Adipose tissue (tissue), 3 donors: ENCODE results near the gene CDYL. TPM values are rescaled to one million over a fixed set of nuclear protein-coding genes. Genes with fewer than 3 reads are reported as not detected.

Experiments used
- H3K27ac ChIP-seq: one replicate; pipeline ENCODE4 v1.5.1; 2013; ENCODE audit warnings: low read depth, low read length
- WGBS, 3 donors: extraction: QIAGEN DNeasy Blood & Tissue Kit; methylation state at CpG; one replicate each; pipeline ENCODE4 v1.1.7; 2013; 5-methylcytosine and 5-hydroxymethylcytosine counted together
- polyA plus RNA-seq, 3 donors: library from polyadenylated mRNA; stranded (reverse); fragments of 200-250 nt; gene quantifications; one replicate each; pipeline ENCODE4 v1.2.3, GENCODE V29; 2013
- donor health status: healthy with polysubstance abuse.
- donor health status: Bipolar disorder and iron deficiency.
- donor health status: healthy.

CDYL gene, protein sequence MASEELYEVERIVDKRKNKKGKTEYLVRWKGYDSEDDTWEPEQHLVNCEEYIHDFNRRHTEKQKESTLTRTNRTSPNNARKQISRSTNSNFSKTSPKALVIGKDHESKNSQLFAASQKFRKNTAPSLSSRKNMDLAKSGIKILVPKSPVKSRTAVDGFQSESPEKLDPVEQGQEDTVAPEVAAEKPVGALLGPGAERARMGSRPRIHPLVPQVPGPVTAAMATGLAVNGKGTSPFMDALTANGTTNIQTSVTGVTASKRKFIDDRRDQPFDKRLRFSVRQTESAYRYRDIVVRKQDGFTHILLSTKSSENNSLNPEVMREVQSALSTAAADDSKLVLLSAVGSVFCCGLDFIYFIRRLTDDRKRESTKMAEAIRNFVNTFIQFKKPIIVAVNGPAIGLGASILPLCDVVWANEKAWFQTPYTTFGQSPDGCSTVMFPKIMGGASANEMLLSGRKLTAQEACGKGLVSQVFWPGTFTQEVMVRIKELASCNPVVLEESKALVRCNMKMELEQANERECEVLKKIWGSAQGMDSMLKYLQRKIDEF
- 10 to 100 TPM in 1 of 3 donors, 1 to 10 TPM in 2; 3.3 to 10.7 (median 8.2) TPM for polyA plus RNA-seq

DNA sequence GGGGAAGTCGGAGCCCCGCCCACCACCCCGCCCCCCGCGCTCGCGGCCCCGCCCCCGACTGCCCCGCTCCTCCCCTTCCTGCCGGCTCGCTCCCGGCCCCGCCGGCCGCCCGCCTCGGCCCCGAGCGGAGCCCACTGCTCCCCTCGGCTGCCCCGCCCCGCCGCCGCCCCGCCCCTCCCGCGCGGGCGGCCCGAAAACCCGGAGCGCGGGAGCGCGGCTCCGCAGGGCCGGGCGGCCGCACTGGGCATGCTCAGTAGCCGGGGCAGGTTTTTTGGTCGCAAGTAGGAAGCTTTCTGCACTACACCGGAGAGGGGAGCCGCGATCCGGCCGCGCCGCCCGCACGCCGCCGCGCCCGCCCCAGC, at the start of gene CDYL:
Gene CDYL, plus strand, starts transcription at position 274 of the 362 bp plus-strand sequence. CDS start 380 bp downstream, outside the sequence.
- H3K27ac ChIP-seq = no peak within 1 kb of the TSS
- WGBS, 3 donors = 0 to 1% (median 1%) methylated on average over 6 to 50 of the region's 55 CpGs

DNA sequence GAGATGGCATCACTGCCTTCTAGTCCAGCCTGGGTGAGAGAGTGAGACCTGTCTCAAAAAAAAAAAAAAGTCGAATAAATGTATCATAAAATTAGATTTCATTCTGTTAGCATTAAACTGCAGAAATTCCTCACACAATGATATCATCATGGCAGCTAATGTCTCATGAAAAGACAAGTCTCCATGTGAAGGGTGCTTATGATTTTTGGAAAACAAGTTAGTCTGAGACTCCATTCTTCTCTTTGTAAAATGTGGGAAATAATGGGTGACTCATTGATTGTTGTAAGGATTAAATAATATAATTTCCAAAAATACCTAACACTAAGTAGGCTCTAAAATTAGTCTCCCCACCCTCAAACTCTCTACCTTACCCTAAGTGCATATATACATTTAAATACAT, 49.6 kb upstream of the CDYL start:
- WGBS, 3 donors = 58 to 97% (median 86%) methylated on average over 1 of the region's 1 CpG
- no peak overlapping the region for H3K27ac ChIP-seq

DNA sequence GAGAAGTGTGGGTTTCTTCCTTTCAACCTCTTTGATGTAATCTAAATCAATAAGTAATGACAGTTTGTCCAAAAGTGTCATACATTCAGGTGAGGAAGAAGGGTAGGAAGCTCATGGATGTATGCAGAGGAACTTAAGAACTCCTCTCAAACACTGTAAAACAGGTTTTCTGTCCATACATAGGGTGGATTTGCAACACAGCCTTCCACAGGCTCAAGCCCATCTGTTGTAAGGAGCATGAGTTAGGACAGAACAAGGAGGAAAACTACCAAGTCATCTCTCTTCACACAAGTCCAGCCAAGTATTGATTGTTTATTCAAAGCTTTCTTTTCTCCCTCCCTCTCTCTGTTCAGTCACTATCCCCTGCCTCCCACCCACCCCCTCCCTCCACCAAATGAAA, 49.0 kb upstream of the CDYL start:
- H3K27ac ChIP-seq = no peak overlapping the region

DNA sequence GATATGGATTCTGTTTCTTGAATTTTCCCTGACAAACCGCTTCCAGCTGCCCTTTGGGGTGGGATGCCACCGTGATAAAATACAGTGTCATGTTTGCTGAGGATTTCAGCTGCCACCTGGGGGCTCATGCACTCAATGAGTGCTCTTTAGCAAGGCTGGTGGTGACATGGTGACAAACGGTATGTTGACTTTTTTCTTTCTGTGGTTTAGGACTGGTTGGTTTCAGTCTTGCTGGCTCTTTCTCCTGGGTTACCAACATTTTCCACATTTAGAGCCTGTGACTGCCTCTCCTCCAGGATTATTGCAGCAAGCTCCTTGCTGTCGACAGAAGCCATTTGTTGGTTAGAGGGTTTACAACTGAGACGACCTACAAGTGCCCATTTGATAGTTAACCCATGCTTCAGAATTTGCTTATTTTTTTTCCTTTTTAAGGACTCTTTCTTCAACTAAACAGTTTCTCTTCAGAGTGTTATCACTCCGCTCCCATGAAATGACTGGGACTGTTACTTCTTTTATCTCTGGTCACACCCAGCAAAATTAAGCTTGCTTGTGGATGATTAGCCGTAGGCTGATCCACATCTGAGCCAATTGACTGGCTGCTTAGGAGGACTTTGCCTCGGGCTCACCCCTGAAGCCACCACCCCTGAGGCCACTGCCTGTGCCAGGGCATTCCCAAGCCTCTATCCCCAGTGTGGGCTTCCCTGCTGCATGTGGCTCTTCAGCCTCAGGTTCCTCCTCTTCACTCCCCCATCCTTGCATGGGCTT, 48.4 kb upstream of the CDYL start:
- 33 to 52% (median 49%) methylated on average over 8 of the region's 8 CpGs for WGBS, 3 donors

DNA sequence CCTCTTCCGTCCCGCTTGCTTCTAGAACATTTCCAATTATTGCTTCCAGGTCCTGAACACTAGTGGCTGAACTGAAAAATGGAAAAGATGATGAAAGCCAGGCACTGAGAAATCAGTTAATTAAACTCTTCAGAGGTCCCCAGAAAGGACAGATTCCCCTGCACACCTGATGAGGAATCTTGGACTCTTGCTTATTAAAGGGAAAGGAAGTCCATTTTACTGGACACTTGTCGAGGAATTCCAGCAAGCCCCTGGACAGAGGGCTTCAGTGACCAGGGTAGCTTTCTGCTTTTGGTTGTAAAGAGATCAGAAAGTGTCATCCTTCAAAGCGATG, 47.8 kb upstream of the CDYL start:
- WGBS, 3 donors = 73 to 81% (median 76%) methylated on average over 4 of the region's 4 CpGs
- no peak overlapping the region for H3K27ac ChIP-seq

More for the DNA sequence above, 48.4 kb upstream of the CDYL start:
- no peak overlapping the region for H3K27ac ChIP-seq

DNA sequence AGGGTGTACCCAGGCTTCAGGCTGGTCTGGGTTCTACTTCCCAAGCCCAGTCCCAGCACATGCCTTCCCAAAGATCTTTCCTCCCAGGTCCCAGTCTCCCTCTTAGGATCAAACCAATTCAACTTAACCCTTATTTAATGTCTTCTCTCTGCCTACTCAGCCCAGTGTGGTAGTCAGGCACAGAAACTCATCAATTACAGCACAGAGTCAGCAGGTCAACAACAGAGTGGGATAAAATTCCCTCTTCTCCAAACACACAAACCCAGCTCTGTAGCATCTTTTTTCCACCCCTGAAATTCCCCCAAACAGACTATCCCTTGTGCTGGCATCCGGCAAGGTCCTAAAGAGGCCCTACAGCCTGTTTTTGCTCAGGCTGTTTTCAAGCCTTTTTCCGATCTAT, 47.3 kb upstream of the CDYL start:
- WGBS, 3 donors = 69 to 93% (median 69%) methylated on average over 2 of the region's 2 CpGs
- H3K27ac ChIP-seq = no peak overlapping the region

DNA sequence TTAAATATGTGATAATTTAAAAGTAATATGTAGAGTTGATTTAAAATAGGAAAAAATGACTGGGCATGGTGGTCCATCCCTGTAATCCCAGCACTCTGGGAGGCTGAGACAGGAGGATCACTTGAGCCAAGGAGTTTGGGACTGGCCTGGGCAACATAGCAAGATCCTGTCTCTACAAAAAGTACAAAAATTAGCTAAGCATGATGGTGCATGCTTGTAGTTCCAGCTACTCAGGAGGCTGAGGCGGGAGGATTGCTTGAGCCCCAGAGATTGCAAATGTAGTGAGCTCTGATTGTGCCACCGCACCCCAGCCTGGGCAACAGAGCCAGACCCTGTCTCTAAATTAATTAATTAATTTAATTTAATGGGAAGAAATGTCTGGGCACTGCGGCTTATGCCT, 44.2 kb upstream of the CDYL start:
- WGBS, 3 donors = 92 to 99% (median 97%) methylated on average over 3 of the region's 3 CpGs
- H3K27ac ChIP-seq = no peak overlapping the region

DNA sequence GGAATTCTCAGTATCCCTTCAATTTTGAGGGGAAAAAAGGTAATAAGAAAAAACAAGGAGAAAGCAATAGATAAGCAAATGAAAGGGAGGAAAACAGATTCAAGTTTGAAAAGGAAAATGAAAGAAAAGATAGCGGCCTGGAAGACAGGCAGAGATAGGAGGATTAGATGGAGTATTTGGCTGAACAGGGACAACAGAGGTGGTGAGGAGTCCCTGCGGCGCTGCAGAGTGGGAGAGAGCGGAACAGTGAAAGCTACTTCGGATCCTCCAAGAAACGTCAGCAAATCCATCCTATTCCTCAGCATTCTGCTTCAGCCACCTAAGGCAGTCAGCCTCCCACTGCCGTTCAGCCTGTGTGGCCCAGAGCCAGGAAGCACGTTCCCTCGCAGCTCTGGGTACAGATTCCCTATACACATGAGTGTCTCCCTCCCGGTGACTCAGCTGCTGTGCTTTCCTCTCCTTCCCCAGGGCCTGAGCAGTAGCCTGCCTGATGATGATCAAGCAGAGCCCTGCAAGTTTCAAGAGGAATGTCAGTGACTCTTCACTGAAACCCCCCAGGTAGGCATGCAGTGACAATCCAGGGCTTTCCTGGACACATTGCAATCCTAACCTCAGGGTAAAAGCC, 43.4 kb upstream of the CDYL start:
- 23 to 32% (median 26%) methylated on average over 10 of the region's 10 CpGs for WGBS, 3 donors
- H3K27ac ChIP-seq = no peak overlapping the region

DNA sequence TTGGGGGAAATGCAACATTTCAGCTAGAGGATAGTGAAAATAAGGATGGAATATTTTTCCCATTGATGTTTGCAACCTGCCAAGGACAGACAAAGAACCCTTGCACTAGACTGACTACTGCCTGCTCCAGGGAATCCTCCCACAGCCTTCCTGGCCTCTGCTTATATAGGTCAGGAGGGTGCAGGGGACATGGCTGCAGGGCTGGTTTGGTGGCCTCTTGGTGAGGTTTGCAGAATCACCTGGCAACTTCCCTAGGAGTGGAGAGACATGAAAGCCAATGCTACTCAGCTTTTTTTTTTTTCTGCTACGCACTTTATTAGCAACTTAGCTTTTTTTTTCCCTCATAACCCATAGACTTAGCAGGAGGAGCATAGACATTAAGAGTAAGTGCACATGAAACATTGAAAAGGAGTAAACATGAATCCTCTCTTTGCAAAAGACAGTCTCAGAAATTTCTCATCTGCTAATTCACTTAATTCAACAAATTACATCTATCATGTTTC, 39.8 kb upstream of the CDYL start:
- H3K27ac ChIP-seq = no peak overlapping the region
- 74 to 100% (median 91%) methylated on average over 1 of the region's 1 CpG for WGBS, 3 donors

DNA sequence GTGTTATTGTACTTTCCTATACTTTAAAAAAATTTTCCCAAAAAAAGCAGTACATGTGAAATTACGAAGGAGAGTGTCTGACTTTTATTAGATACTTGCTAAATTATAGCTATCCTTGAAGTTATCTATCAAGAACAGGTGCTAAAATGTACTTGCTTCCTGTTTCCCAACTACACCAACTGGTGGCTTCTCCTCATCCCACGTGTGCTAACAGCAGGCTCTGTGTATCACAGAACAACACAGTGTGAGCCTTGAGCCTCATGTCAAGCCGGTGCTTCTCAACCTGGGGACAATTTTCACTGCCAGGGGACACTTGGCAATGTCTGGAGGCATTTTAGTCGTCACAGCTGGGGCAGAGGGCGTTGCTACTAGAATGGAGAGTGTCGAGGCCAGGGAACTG, 36.2 kb upstream of the CDYL start:
- WGBS, 3 donors = 63 to 67% (median 65%) methylated on average over 6 of the region's 6 CpGs
- no peak overlapping the region for H3K27ac ChIP-seq

DNA sequence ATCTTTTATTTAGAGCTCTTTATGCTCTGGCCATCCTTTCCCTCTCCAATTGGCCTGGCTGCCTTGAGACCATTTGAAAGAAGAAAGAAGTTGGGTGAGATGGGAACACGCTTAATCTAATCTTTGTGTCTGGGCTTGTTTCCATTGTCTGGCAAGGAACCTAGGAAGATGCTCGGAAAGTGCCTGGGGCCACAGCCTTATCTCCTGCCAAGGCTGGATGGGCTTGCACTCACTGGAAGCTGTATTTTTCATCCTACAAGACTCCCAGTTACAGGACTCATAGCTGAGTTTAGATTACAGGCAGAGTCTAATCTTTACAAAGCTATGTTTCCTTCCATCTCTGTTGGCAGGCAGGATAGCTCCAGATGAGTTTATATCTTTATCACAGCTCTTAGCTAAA, 33.1 kb upstream of the CDYL start:
- H3K27ac ChIP-seq = no peak overlapping the region
- WGBS, 3 donors = 61 to 65% (median 63%) methylated on average over 2 of the region's 2 CpGs

DNA sequence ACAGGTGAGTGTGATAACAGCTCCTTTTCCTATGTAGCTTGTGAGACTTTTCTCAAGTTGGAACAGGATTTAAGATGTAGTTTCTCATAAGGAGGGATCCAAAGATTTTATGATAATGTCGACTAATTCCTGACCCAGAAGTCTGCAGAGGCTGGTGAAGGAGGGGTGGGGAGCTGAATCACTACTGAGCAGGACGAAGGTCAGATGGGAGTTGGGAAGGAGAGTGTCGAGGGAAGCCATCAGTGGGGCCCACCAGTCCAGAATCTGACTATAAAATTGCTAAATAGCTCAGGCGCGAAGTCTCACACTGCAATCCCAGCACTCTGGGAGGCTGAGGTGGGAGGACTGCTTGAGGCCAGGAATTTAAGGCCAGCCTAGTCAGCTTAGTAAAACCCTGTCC, 32.3 kb upstream of the CDYL start:
- no peak overlapping the region for H3K27ac ChIP-seq
- WGBS, 3 donors = 75 to 86% (median 84%) methylated on average over 5 of the region's 5 CpGs

DNA sequence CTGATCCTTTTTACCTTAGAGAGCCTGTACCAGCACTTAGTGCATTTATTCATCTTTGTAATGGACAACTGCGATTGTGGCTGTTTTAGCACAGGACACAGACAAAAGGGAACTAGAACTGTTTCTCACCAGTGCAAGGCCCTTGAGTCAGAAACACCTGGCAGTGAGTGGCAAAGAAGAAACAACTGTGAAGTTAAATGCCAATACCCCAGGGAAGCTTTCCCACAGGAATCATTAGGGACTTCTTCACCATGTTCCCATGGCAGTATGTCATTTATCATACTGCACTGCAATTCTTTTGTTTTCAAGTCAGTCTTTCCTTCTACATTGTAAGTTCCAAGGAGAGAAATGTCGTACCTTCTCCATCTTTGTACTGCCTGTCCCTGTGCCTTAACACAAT, 28.6 kb upstream of the CDYL start:
- 77 to 96% (median 93%) methylated on average over 2 of the region's 2 CpGs for WGBS, 3 donors
- H3K27ac ChIP-seq = no peak overlapping the region

DNA sequence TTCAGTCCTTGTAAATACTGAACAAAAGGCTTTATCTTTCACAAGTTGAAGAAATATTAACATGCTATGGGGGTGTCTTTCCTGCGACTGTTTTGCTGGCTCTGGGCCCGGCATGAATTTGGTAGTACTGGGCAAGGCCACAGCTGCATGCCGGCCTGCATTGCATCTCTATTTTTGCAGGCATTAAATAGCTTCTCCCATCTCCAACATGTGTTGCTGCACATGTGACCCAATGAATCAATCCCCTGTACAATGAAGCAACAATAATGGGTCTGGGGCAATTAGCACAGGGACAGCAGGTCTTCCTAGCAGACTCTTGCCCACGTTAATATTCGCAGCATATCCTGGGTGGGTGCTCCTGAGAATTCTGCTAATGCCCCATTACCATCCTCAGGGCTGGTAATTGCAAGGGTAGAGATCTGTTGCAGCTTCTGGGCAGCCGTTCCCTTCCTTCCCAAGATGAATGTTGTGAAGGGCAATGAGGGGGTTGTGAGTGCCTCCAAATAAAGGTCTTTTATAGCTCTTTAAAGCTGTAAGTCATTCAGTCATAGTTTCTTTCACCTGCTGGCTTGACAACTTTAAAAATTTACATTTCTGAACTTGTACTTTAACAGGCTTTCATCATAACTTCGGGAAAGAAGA, 24.3 kb upstream of the CDYL start:
- no peak overlapping the region for H3K27ac ChIP-seq
- 55 to 77% (median 67%) methylated on average over 7 of the region's 7 CpGs for WGBS, 3 donors

DNA sequence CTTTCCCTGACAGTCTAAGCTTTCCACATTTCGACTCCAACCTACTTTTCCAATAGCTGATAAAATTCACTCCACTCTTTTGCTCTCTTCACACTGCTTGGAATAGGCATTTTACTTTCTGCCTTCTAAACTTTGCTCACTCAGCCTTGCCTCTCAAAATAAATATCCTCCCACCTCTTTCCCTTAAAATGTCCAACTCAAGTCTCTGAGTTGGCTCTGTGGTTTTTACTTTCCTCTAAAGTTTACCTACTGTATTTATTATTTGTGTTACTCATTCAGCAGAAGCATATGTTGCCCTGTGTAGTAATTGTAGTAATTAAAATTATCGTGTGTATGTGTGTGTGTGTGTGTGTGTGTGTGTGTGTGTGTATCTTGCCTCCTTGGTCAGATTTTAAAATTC, 20.0 kb upstream of the CDYL start:
- 69 to 83% (median 79%) methylated on average over 2 of the region's 2 CpGs for WGBS, 3 donors
- no peak overlapping the region for H3K27ac ChIP-seq

DNA sequence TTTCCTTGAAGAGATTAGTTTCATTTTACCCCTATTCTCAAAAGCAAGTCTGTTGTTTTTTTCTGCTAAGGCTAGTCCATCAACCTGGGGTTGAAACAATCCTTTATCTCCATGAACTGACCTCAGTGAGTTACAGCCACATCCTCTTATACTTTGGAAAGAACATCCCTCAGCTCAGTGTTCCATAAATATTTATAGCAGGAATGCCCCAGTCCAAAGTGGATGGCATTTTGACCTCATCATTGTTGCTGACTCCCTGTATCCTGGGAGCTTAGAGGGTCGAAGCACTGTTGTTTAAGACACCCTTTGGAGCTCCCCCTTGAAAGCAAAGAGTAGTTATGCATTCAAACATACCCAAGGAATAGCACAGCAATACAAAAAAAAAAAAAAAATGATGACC, 16.2 kb upstream of the CDYL start:
- 53 to 68% (median 65%) methylated on average over 1 of the region's 1 CpG for WGBS, 3 donors
- no peak overlapping the region for H3K27ac ChIP-seq

DNA sequence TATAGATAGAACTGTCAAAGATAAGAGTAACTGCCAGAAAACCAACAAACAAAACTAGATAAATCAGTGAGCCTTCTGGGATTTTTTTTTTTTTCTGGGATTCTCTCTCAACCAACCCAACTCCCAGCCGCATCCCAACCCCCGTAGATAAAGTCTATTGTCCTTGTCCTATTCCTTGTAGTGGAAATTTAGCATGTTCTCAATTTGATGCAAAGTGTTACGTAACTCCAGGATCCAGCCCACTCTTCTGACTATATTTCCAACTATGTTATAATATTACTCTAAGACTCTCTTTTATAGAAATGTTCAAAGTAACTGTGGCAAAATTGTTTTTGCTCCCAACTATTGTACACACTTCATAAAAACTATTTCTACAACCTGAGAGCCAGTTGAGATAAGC, 15.4 kb upstream of the CDYL start:
- no peak overlapping the region for H3K27ac ChIP-seq
- 71 to 78% (median 74%) methylated on average over 3 of the region's 3 CpGs for WGBS, 3 donors

DNA sequence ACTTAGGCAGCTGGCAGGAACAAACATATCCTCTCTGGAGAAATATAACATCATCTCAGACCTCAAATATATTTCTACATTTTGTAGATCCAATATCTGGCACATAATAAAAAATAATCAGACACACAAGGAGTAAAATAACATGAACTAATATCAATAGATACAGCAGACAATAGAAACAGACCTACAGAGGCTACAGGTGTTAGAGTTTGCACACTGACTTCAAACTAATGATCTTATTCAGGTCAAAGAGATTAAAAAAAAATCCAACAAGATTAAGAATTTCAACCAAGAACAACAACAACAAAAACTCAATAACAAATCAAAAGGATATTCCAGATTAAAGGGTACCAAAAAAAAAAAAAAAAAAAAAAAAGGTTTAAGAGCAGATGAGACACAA, 13.9 kb upstream of the CDYL start:
- no peak overlapping the region for H3K27ac ChIP-seq

DNA sequence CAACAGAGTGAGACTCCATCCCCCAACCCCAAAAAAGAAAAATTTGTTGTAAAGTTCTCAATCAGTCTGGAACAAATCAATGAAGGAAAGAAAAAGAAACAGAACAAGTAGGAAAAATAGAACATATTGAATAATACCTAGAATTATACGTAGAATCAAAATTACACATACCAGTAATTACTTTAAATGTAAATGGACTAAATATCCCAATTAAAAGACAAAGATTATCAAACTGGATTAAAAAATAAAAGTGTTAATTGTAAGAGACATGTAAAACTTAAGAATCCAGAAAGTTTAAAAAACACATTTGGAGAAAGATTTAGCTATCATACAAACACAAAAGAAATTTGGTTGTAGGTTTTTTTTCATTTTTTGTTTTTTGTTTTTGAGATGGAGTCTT, 12.3 kb upstream of the CDYL start:
- H3K27ac ChIP-seq = no peak overlapping the region
- 87 to 100% (median 97%) methylated on average over 1 of the region's 1 CpG for WGBS, 3 donors
